WTC11 (cell line): ENCODE results near the gene PRKCE.

ENCODE experiments used
- CBFB ChIP-seq: sonication (generic); formaldehyde crosslinking; IDR thresholded peaks from 2 replicates; pipeline ENCODE4 v1.8.1; 2022; ENCODE audit warnings: mild to moderate bottlenecking, low read depth, missing genetic modification reagents
- CTCF ChIP-seq: fragments of 200-600 bp; IDR thresholded peaks from 2 replicates; pipeline ENCODE4 v1.8.0; 2022; ENCODE audit warnings: antibody characterized with exemption
- ETV6 ChIP-seq: sonication (generic); formaldehyde crosslinking; IDR thresholded peaks from 2 replicates; pipeline ENCODE4 v1.8.1; 2022; ENCODE audit warnings: mild to moderate bottlenecking, missing genetic modification reagents
- HMGA2 ChIP-seq: fragments of 250-450 bp; sonication (Bioruptor Pico); IDR thresholded peaks from 2 replicates; pipeline ENCODE4 v1.4.0; 2021; ENCODE audit warnings: mild to moderate bottlenecking, moderate library complexity
- JAZF1 ChIP-seq: fragments of 250-450 bp; sonication (Bioruptor Pico); IDR thresholded peaks from 2 replicates; pipeline ENCODE4 v1.9.0; 2021; ENCODE audit warnings: moderate library complexity, mild to moderate bottlenecking, inconsistent platforms
- MYBL2 ChIP-seq: sonication (generic); formaldehyde crosslinking; IDR thresholded peaks from 2 replicates; pipeline ENCODE4 v1.8.1; 2023; ENCODE audit warnings: mild to moderate bottlenecking, moderate library complexity, missing genetic modification reagents
- SMAD3 ChIP-seq: sonication (generic); formaldehyde crosslinking; IDR thresholded peaks from 2 replicates; pipeline ENCODE4 v1.8.0; 2022; ENCODE audit warnings: missing genetic modification reagents, mild to moderate bottlenecking, borderline replicate concordance
- STAT6 ChIP-seq: sonication (generic); formaldehyde crosslinking; conservative IDR thresholded peaks from 2 replicates; pipeline ENCODE4 v1.8.1; 2023; ENCODE audit warnings: mild to moderate bottlenecking, low read depth, missing genetic modification reagents, moderate library complexity
- TEAD4 ChIP-seq: sonication (generic); formaldehyde crosslinking; IDR thresholded peaks from 2 replicates; pipeline ENCODE4 v1.8.0; 2022; ENCODE audit warnings: mild to moderate bottlenecking, missing genetic modification reagents
- TP53 ChIP-seq: sonication (generic); formaldehyde crosslinking; IDR thresholded peaks from 2 replicates; pipeline ENCODE4 v1.8.1; 2023; ENCODE audit warnings: mild to moderate bottlenecking, missing genetic modification reagents
- USF1 ChIP-seq: sonication (generic); formaldehyde crosslinking; IDR thresholded peaks from 2 replicates; pipeline ENCODE4 v1.8.0; 2022; ENCODE audit warnings: mild to moderate bottlenecking, missing genetic modification reagents
- ZNF425 ChIP-seq: fragments of 250-450 bp; sonication (Bioruptor Pico); conservative IDR thresholded peaks from 2 replicates; pipeline ENCODE4 v1.9.0; 2021; ENCODE audit warnings: mild to moderate bottlenecking
- TF ChIP-seq, protein P1 (sequence below): sonication (generic); formaldehyde crosslinking; IDR thresholded peaks from 2 replicates; pipeline ENCODE4 v1.8.0; 2022; ENCODE audit warnings: mild to moderate bottlenecking, missing genetic modification reagents
- TF ChIP-seq, protein P2 (sequence below): fragments of 250-450 bp; sonication (Bioruptor Pico); IDR thresholded peaks from 2 replicates; pipeline ENCODE4 v2.1.2; 2022; ENCODE audit warnings: mild to moderate bottlenecking, moderate library complexity

GRCh38 chr2:45606796-45607195, 44.7 kb upstream of the PRKCE start:
- TF ChIP-seq ZNF425 (CRISPR knock-in tag) = no peak
- no peak for TF ChIP-seq HMGA2 (CRISPR knock-in tag)
- TF ChIP-seq CTCF = no peak
- no peak for TF ChIP-seq ETV6 (CRISPR knock-in tag)
- no peak for TF ChIP-seq STAT6
- TF ChIP-seq, protein P1, sequence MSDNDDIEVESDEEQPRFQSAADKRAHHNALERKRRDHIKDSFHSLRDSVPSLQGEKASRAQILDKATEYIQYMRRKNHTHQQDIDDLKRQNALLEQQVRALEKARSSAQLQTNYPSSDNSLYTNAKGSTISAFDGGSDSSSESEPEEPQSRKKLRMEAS = no peak
- no peak for TF ChIP-seq SMAD3
- no peak for TF ChIP-seq USF1 (CRISPR knock-in tag)
- TF ChIP-seq TP53 (CRISPR knock-in tag) = no peak
- TF ChIP-seq CBFB (CRISPR knock-in tag) = no peak
- TF ChIP-seq, protein P2, sequence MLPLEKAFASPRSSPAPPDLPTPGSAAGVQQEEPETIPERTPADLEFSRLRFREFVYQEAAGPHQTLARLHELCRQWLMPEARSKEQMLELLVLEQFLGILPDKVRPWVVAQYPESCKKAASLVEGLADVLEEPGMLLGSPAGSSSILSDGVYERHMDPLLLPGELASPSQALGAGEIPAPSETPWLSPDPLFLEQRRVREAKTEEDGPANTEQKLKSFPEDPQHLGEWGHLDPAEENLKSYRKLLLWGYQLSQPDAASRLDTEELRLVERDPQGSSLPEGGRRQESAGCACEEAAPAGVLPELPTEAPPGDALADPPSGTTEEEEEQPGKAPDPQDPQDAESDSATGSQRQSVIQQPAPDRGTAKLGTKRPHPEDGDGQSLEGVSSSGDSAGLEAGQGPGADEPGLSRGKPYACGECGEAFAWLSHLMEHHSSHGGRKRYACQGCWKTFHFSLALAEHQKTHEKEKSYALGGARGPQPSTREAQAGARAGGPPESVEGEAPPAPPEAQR (CRISPR knock-in tag) = no peak
- no peak for TF ChIP-seq TEAD4 (CRISPR knock-in tag)
- no peak for TF ChIP-seq MYBL2 (CRISPR knock-in tag)
- no peak for TF ChIP-seq JAZF1 (CRISPR knock-in tag)
